GM19023 (cell line): ENCODE results near the gene MLYCD.

Experiments
- ATAC-seq: cut with Tn5 transposase; IDR thresholded peaks from one replicate; pipeline ENCODE4 v1.9.1; 2021; ENCODE audit warnings: mild to moderate bottlenecking, moderate library complexity; ENCODE audit not compliant: unreplicated experiment

Gene MLYCD

DNA sequence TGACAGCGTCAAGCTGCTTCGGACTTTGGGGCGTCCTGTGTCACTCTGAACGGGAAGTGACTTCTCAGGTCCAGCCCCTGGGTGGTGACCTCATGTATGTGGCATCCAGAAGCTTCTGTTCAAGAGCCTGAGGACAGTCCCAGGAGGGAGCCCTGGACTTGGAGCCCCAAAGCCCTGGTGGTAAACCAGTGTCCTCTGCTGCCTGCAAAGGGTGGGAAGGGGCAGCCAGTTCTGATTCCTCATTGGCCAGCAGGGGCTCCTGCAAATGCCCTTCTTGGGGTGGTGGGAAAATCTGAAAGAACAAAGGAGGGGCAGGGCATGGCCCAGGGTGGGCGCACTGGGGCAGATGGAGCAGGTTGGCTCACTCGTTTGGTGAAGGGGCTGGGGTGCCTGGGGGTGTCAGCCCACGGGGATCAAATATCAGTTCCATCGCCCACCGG lies 55.7 kb downstream of the MLYCD start:
- ATAC-seq, result no peak

DNA sequence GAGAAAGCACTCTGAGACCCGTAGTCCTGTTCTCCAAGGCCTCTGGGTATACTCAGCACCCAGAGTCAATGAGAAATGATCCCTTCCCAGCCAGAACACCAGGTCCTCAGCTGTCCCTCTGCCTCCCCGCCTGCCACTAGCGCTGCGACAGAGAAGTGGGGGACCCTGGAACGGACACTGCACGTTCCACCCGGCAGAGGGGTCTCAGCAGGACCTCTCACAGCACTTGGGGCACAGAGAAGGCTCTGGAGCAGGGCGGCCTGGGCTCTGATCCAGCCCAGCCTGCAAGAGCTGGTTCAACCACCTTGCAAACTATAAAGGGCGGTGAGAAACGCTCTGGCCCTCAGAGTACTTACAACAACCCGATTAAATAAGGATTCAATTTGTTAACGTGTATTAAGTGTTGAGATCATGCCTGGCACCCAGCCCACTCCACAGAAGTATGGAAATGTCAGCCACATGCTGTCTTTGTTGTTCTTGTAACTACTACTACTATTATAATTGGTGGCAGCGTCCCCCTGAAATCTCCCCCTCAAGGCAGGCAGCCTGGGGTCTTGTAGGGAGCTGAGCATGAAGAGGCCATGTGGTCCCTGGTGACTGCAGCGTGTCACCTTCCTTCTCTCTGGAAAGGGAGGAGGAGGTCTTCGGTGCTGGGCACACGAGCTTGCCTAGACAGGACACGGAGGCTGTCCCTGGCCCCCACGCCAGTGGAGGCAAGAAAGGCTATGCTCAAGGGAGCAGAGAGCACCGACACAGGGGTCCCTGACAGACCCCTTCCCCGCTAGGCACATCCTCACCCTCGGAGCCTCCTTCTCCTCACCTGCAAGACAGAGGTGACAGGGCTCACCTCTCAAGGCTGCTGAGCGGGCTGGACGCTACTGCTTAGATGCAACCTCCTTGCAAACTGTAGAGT lies 56.6 kb downstream of the MLYCD start:
- ATAC-seq, result no peak

DNA sequence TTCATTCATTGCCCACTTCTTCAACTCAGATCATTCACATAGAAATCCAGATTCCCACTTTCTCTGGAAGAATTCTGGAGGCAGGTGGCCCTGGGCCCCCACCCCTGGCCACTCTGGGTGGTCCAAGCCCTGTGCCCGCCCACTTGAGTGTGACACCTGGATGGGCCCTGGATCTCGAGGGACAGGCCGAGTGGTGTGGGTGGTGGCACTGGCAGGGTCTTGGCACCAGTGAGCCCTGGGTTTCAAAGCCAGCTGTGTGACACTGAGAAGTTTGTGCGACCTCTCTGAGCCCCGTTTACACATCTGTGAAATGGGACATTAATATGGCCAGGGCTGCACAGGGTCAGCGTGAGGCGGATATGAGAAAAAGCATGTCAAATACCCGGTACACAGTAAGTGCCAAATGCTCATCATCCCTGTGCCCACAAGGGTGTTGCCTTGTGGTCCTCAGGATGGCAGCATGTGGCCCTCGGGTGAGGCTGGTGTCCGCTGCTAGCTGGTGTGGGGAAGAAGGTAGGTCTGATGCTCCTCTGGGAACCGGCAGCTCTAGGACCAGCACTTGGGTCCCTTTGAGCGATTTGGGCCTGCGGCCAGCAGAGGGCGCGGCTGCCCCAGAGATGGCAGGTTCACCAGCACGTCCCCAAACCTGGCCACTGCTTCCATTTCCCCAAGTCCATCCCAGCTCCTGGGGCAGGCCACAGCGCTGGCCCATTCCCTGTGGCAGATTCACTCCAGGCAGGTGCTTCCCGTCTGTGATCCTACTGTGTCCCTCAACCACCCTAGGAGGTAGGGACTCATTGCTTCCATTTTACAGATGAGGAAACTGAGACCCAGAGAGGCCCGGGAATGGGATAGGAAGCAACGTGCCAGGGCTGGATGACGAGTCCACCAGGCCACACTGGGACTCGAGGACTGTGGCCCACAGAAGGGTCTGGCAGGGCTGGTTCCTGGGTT lies 57.7 kb downstream of the MLYCD start:
- ATAC-seq, result peak; percentile 48

DNA sequence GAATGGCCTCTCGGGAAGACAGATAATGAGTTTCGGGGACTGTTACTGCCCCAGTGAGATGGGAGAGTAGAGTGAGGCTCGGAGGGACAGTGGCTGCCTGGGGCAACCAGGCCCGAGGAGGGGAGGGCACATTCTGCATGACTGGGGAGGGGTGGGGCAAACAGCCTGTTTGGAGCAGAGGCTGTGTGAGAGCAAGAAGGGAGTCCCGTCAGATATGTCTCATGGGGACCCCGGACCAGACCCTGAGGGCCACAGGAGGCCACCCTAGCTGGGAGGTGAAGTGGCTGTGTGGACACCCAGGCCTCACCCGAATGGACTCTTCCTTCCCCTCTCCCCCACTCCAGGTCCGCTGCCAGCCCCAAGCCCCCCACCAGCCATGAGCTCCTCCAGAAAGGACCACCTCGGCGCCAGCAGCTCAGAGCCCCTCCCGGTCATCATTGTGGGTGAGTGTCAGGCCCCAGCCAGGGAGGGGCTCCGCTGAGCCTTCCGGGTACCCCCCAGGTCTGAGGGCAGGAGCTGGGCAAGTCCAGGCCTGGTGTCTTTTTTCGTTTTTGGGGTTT lies 58.5 kb downstream of the MLYCD start:
- ATAC-seq, result no peak

DNA sequence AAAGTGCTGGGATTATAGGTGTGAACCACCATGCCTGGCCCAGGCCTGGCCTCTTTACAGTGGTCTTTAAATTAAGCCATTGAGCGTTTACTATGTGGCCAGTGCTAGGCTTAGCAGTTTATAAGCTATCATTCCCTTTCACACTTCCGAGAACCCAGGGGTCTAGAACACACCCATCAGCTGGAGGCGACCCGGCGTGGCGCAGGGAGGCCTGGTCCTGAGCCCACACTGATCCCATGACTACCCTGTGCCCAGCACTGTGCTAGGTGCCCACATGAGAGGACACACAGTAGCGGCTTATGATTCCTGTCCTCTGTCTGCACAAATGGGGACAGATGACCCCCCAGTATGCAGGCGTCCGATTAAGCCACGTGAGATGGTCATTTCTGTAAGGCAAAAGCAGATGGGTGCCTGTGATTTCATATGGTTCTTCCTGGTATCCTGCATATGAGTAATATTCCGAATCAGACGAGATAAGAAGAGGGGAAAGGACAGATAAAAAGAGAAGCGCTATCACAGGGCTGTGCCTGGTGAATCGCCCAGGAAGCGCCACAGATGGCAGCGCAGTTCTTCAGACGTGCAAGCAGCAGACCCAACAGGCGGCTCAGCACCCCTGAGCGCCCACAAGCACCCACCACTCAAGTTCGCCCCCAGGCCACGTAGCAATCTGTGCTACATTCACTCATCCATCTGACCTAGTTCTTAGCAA lies 59.4 kb downstream of the MLYCD start:
- no peak for ATAC-seq

DNA sequence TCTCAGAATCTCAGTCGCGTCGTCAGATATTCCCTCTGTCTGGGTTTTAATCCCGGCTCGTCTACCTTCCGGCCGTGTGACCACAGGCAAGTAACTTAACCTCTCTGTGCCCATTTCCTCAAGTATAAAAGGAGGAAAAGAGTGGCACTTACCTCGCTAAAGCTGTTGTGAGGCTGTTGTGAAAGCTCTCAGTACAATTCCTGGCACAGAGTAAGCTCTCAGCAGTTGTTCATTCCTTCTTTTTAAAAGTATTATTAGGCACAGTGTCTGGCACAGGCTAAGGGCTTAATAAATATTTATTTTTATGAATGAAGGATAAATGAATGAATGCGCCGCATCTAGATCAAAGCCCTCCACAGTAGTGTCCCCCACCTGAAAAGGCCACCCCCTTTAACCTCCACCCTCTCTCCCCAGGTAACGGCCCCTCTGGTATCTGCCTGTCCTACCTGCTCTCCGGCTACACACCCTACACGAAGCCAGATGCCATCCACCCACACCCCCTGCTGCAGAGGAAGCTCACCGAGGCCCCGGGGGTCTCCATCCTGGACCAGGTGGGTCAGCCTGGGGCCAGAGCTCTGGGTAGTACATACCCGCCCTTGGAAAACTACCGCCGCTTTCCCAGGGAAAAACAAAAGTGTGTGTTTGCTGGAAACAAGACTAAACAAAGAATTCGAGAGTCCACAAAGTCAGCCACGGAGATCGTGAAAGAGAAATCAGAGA lies 60.1 kb downstream of the MLYCD start:
- ATAC-seq, result no peak

DNA sequence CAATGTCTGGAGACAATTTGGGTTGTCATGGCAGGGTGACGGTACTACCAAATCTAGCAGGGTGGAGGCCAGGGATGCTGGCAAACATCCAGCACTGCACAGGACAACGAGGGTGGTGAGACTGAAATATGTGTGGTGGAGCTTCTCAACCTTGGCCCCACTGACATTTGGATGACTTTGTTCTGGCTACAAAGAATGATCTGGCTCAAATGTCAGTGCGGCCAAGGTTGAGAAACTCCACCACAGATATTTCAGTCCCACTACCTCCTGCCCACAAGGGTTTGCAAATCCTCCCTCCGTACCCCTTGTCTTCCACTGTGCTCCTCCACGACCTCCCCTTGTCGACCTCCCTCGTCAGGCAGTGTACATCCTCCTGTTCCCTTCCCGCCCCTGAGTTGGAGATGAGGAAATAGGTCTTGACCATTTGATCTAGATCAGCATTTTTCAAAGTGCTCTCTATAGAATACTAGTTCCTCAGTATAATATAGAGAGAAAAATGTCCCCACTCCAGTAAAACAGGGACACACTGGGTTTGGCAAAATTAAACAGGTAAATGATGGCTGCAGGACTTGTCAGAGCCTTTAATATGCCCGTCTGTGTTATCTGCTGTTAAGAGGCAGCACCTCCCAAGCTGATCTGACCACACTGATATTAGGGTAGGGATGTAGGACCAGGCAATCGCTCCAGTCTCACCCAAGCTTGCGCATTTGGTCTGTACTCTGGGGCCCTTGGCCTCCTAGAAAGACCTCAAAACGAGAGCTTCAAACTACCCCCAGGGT lies 60.9 kb downstream of the MLYCD start:
- ATAC-seq, result no peak

DNA sequence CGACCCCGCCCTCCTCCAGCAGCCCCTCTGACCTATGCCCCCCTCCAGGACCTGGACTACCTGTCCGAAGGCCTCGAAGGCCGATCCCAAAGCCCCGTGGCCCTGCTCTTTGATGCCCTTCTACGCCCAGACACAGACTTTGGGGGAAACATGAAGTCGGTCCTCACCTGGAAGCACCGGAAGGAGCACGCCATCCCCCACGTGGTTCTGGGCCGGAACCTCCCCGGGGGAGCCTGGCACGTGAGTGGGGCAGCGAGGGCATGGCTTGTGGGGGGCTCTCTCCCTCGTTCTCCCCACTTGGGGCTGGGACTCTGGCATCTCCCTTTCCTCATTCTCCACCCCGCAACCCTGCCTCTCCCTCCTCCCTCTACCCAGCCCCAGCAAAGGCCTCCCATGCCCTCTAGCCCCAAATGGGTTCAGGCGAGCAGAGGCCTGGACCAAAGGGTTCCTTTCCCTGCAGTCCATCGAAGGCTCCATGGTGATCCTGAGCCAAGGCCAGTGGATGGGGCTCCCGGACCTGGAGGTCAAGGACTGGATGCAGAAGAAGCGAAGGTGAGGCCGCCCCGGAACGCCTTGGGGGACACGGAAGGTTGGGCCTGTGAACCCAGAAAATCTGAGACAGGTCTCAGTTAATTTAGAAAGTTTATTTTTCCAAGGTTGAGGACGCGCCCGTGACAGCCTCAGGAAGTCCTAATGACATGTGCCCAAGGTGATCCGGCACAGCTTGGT lies 61.8 kb downstream of the MLYCD start:
- no peak for ATAC-seq

DNA sequence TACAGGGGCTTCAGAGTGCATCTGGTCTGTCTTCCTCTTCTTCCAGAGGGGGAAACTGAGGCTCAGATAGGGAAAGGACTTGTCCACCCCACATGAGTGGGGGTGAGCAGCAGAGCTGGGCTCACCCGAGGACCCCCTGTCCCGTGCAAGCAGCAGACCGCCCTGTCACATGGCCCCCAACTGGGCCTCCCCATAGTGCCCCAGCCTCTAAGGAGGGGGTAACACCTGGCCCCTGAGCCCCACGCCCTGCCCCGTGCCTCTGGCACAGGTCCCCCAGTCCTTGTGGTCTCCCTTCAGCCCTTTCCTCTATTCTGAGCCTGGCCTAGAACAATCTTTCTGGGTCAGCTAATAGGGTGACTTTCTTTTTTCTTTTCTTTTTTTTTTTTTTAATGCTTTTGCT lies 62.7 kb downstream of the MLYCD start:
- ATAC-seq, result no peak

DNA sequence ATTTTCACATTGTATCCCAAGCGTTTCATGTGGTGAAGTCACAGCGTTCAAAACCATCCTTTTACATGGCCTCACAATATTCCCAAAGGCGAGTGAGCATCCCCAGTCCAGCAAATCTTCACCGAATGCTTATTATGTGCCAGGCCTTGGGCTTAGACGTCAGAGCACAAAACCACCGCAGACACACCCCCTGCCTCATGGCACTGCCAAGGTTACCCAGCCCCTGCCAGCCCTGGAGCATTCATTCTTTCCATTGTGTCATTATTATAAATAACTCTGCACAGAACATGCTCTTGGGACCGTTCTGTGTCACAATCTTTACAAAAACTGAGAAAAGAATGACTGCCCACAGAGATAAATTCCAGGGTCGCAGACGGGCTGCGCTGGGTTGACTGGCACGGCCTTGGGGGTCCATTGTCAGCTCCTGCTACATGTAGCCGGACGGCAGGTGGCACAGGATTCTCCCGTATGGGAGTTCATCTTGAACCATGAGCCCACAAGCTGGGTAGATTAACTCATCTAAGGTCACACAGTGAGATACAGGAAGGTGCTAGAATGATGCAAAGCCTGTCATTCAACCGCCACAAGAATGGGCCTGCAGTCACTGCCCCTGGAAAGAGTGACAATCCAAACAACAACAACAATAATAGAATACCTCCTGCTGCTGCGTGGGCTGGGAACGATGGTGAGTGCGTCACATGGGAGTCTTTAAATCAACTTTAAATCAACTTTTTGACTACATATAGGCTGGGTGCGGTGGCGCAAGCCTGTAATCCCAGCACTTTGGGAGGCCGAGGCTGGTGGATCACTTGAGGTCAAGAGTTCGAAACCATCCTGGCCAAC lies 64.6 kb downstream of the MLYCD start:
- ATAC-seq, result no peak

DNA sequence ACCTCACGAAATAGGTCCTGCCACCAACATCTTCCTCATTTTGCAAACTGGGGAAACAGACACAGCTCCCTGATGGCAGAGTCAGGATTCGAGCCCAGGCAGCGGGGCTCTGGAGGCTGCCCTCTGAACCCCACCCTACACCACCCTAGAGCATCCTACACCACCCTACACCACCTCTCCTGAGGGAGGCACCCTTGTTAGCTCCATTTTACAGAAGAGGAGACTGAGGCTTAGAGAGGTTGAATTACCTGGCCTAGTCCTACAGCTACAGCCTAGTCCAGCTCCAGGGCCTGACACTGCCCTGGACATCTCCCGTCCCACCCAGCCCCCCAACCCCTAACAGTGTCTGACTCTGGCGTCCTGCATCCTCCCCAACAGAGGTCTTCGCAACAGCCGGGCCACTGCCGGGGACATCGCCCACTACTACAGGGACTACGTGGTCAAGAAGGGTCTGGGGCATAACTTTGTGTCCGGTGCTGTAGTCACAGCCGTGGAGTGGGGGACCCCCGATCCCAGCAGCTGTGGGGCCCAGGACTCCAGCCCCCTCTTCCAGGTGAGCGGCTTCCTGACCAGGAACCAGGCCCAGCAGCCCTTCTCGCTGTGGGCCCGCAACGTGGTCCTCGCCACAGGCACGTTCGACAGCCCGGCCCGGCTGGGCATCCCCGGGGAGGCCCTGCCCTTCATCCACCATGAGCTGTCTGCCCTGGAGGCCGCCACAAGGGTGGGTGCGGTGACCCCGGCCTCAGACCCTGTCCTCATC lies 65.9 kb downstream of the MLYCD start:
- ATAC-seq, result no peak

DNA sequence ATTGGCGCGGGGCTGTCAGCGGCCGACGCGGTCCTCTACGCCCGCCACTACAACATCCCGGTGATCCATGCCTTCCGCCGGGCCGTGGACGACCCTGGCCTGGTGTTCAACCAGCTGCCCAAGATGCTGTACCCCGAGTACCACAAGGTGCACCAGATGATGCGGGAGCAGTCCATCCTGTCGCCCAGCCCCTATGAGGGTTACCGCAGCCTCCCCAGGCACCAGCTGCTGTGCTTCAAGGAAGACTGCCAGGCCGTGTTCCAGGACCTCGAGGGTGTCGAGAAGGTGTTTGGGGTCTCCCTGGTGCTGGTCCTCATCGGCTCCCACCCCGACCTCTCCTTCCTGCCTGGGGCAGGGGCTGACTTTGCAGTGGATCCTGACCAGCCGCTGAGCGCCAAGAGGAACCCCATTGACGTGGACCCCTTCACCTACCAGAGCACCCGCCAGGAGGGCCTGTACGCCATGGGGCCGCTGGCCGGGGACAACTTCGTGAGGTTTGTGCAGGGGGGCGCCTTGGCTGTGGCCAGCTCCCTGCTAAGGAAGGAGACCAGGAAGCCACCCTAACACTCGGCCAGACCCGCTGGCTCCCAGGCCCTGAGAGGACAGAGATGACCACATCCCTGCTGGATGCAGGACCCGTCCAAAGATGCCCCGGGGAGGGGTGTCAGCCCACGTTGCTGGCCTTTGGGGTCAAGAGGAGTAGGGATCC lies 66.7 kb downstream of the MLYCD start:
- ATAC-seq, result no peak

DNA sequence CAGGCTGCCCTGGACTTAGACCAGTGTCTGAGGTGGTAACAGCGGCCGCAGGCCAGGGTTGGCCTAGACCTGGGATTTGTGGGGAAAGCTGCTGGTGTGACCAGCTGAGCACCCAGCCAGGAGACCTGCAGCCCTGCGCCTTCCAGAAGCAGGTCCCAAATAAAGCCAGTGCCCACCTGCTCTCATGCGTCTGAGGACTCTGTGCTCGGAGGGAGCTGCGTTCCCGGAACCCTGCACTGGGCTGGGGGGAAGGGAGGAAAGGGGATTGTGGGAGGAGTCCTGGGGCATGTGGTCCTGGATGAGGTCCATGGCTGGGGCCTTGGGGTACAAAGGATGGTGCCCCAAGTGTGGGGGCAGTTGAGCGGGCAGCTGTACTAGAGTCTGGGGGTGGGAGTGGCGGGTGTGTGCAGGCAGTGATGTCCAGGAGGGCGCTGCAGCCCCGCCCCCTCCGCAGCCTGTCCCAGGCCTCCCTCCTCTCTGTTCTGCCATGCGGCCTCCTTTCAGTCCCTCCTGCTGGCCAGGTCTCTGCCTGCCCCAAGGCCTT lies 67.3 kb downstream of the MLYCD start:
- ATAC-seq, result no peak

DNA sequence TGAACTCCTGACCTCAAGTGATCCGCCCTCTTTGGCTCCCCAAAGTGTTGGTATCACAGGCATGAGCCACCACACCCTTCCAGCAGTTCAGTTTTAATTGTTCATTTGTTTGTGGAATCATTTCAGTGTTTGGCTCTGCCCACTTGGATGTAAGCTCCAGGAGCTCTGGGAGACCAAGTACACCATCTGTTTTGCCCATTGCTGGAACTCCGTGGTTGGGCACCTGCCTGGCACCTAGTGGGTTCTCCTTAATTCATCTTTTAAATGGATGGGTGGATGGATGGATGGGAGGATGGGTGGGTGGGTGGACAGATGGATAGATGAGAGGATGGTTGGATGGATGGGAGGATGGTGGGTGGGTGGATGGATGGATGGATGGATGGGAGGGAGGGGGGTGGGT lies 68.2 kb downstream of the MLYCD start:
- ATAC-seq, result no peak

DNA sequence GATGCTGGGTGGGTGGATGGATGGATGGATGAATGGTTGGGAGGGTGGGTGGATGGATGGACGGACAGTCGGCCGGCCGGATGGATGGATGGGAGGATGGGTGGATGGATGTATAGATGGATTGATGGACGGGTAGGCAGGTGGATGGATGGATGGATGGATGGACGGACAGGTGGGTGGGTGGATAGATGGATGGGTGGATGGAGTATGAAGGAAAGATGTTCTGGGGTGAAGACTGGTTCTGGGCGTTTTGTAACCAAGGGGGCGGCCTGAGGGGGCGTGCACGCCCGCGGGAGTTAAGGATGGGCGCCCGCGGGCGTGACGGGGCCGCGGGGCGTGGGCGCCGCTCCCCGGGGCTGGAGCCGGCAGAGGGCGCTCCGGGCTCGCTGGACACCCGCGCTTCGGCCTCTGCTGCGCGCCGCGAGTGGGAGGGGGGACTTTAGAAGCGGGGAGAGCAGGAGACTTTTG lies 69.0 kb downstream of the MLYCD start, which contains the start of gene NECAB2:
Gene NECAB2 (plus strand): TSS at position 407 of the 468 bp plus-strand sequence. CDS start 405 bp downstream, outside the sequence.
- no peak for ATAC-seq

DNA sequence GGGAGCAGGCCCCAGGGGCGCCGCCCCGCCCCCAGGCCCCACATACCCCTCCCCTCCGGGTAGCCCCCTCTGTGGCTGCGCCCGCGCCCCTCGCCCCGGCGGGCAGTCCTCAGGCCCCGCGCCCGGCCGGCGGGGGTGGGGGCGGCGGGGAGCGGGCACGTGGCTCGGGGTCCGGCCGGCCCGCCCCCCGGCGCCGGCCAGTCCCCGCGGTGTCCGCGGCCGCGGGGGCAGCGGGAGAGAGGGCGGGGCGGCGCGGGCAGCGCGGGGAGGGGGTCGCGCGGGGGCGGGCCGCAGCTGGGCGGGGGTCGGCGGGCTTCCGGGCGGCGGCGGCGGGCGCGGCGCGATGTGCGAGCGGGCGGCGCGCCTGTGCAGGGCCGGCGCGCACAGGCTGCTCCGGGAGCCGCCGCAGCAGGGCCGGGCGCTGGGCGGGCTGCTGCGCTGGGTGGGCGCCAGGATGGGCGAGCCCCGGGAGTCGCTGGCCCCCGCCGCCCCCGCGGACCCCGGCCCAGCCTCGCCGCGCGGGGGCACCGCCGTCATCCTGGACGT lies 69.5 kb downstream of the MLYCD start:
- no peak for ATAC-seq
